SK-N-MC (cell line): ENCODE results near the gene DNAJB14.

Experiments
- DNase-seq: peaks from one replicate; pipeline ENCODE4 v3.0.0-alpha.2; 2011; ENCODE audit warnings: low read depth, low spot score
- H3K27ac ChIP-seq: fragments of 200-600 bp; sonication (generic); 2 replicates; pipeline ENCODE4 v1.5.1; 2016; ENCODE audit warnings: mixed run types
- H3K36me3 ChIP-seq: fragments of 200-600 bp; sonication (generic); 2 replicates; pipeline ENCODE4 v1.6.1; 2017; ENCODE audit warnings: antibody characterized with exemption, low read length, mixed read lengths; ENCODE audit not compliant: insufficient read depth
- H3K4me3 ChIP-seq: fragments of 200-600 bp; sonication (generic); 2 replicates; pipeline ENCODE4 v1.5.1; 2016
- H3K9ac ChIP-seq: fragments of 200-600 bp; sonication (generic); 2 replicates; pipeline ENCODE4 v1.8.0; 2017; ENCODE audit warnings: mixed run types, mixed read lengths; ENCODE audit not compliant: insufficient read length
- H3K9me3 ChIP-seq: fragments of 200-600 bp; sonication (generic); 2 replicates; pipeline ENCODE4 v1.6.1; 2017; ENCODE audit warnings: low read depth, mild to moderate bottlenecking, antibody characterized with exemption, low read length, moderate library complexity, mixed read lengths
- EZH2 ChIP-seq: fragments of 200-600 bp; sonication (generic); IDR thresholded peaks from one replicate; pipeline ENCODE4 v1.6.1; 2017; ENCODE audit warnings: antibody characterized with exemption
- FOXP2 ChIP-seq: optimal IDR thresholded peaks from 2 replicates; pipeline ENCODE3; 2011; ENCODE audit warnings: mild to moderate bottlenecking, moderate library complexity; ENCODE audit not compliant: insufficient read depth; ENCODE audit errors: extremely low read length, control extremely low read depth
- POLR2AphosphoS5 ChIP-seq: IDR thresholded peaks from 2 replicates; pipeline ENCODE4 v1.6.1; 2012; ENCODE audit warnings: mild to moderate bottlenecking, low read depth, low read length, borderline replicate concordance

Gene DNAJB14

GRCh38 chr4:99921174-99921573, 25.2 kb downstream of the DNAJB14 start:
- TF ChIP-seq POLR2AphosphoS5 (no peak), EZH2 (no peak), FOXP2 (no peak)
- H3K9me3 ChIP-seq = no peaks in the 10 kb centered on the region
- no peak for DNase-seq
- H3K4me3 ChIP-seq = no peak overlapping the region
- H3K36me3 ChIP-seq = peaks cover 56% of the 10 kb centered on the region
- no peak overlapping the region for H3K9ac ChIP-seq
- no peak overlapping the region for H3K27ac ChIP-seq

- Histone ChIP-seq H3K9me3 (no peaks in the 10 kb centered on the region), H3K27ac (no peak overlapping the region), H3K9ac (no peak overlapping the region), H3K36me3 (peaks cover 51% of the 10 kb centered on the region), H3K4me3 (no peak overlapping the region)
- TF ChIP-seq FOXP2 = no peak
- TF ChIP-seq POLR2AphosphoS5 = no peak
- no peak for TF ChIP-seq EZH2
- DNase-seq = no peak
Observed at GRCh38 chr4:99918656-99919055, 27.8 kb downstream of the DNAJB14 start.

GRCh38 chr4:99917575-99917974, 28.8 kb downstream of the DNAJB14 start:
- H3K36me3 ChIP-seq = peaks cover 45% of the 10 kb centered on the region

GRCh38 chr4:99915449-99915848, 31.0 kb downstream of the DNAJB14 start:
- DNase-seq = no peak
- Histone ChIP-seq H3K9me3 (no peaks in the 10 kb centered on the region), H3K27ac (no peak overlapping the region), H3K4me3 (no peak overlapping the region), H3K9ac (no peak overlapping the region), H3K36me3 (peaks cover 33% of the 10 kb centered on the region)
- TF ChIP-seq EZH2 = no peak
- no peak for TF ChIP-seq FOXP2
- no peak for TF ChIP-seq POLR2AphosphoS5

More at GRCh38 chr4:99917575-99917974, 28.8 kb downstream of the DNAJB14 start:
- H3K4me3 ChIP-seq = no peak overlapping the region
- no peak for TF ChIP-seq EZH2
- no peak for TF ChIP-seq FOXP2
- no peak for TF ChIP-seq POLR2AphosphoS5
- H3K9ac ChIP-seq = no peak overlapping the region
- DNase-seq = no peak
- H3K9me3 ChIP-seq = no peaks in the 10 kb centered on the region
- no peak overlapping the region for H3K27ac ChIP-seq

GRCh38 chr4:99894998-99895397, 51.4 kb downstream of the DNAJB14 start:
- no peak for TF ChIP-seq EZH2
- TF ChIP-seq FOXP2 = no peak
- TF ChIP-seq POLR2AphosphoS5 = no peak
- DNase-seq = no peak
- Histone ChIP-seq H3K27ac (no peak overlapping the region), H3K36me3 (0 out of 2 replicates have a peak, but pooled peaks cover 4% of the 10 kb centered on the region), H3K9me3 (no peaks in the 10 kb centered on the region), H3K9ac (peak overlapping the region; percentile 82), H3K4me3 (peak overlapping the region; percentile 95)

GRCh38 chr4:99894161-99894997, 52.0 kb downstream of the DNAJB14 start, which contains the start of gene LAMTOR3:
LAMTOR3 (minus strand) TSS chr4:99894427; CDS start chr4:99893963, 464 bp downstream.
- peak; percentile 20 for DNase-seq
- peak within 1 kb of the TSS; percentile 58 for H3K27ac ChIP-seq
- peak within 1 kb of the TSS; percentile 91 for H3K9ac ChIP-seq
- H3K36me3 ChIP-seq = peaks cover 6% of the 10 kb centered on the region; the same call in 1 of the 2 replicates
- peak within 1 kb of the TSS; percentile 95 for H3K4me3 ChIP-seq
- TF ChIP-seq POLR2AphosphoS5 (peak; percentile 80), FOXP2 (no peak)
- H3K9me3 ChIP-seq = no peaks in the 10 kb centered on the region

GRCh38 chr4:99893839-99894160, 52.6 kb downstream of the DNAJB14 start:
- no peak for DNase-seq

GRCh38 chr4:99893029-99893428, 53.4 kb downstream of the DNAJB14 start:
- Histone ChIP-seq H3K36me3 (peaks cover 4% of the 10 kb centered on the region; the same call in 1 of the 2 replicates), H3K4me3 (peak overlapping the region; percentile 95), H3K27ac (no peak overlapping the region), H3K9ac (peak overlapping the region; percentile 91), H3K9me3 (no peaks in the 10 kb centered on the region)
- DNase-seq = no peak
- no peak for TF ChIP-seq EZH2
- no peak for TF ChIP-seq POLR2AphosphoS5
- no peak for TF ChIP-seq FOXP2

More at GRCh38 chr4:99893839-99894160, 52.6 kb downstream of the DNAJB14 start:
- no peak for TF ChIP-seq EZH2
- no peak for TF ChIP-seq FOXP2
- no peak for TF ChIP-seq POLR2AphosphoS5
- Histone ChIP-seq H3K27ac (peak overlapping the region; percentile 58; the same call in 1 of the 2 replicates), H3K36me3 (peaks cover 8% of the 10 kb centered on the region; the same call in 1 of the 2 replicates), H3K9ac (peak overlapping the region; percentile 91), H3K4me3 (peak overlapping the region; percentile 95), H3K9me3 (no peaks in the 10 kb centered on the region)

- Histone ChIP-seq H3K36me3 (peaks cover 6% of the 10 kb centered on the region), H3K9ac (no peak overlapping the region), H3K9me3 (no peaks in the 10 kb centered on the region), H3K27ac (no peak overlapping the region), H3K4me3 (no peak overlapping the region)
- TF ChIP-seq POLR2AphosphoS5 = no peak
- no peak for TF ChIP-seq EZH2
- no peak for TF ChIP-seq FOXP2
- DNase-seq = no peak
Observed at GRCh38 chr4:99891351-99891750, 55.1 kb downstream of the DNAJB14 start.
